GM19025 (cell line): ENCODE results near the gene KRTAP12-2.
"Not testable (repeated sequence)": the region's sequence is repeated elsewhere in the genome, so short reads cannot be mapped to it uniquely, and the experiment has no call there.

Experiments used
- ATAC-seq: cut with Tn5 transposase; IDR thresholded peaks from one replicate; pipeline ENCODE4 v1.9.1; 2021; ENCODE audit warnings: mild to moderate bottlenecking, low read depth, moderate library complexity; ENCODE audit not compliant: unreplicated experiment

KRTAP12-2 gene

GRCh38 chr21:44702973-44703730 lies 36.4 kb upstream of the KRTAP12-2 start:
- ATAC-seq = no peak

- ATAC-seq = no peak
Measured at GRCh38 chr21:44702111-44702972, 35.6 kb upstream of the KRTAP12-2 start.

GRCh38 chr21:44701541-44701940 lies 34.8 kb upstream of the KRTAP12-2 start:
- no peak for ATAC-seq

GRCh38 chr21:44701023-44701400 lies 34.3 kb upstream of the KRTAP12-2 start:
- ATAC-seq = no peak

GRCh38 chr21:44700101-44701022 lies 33.6 kb upstream of the KRTAP12-2 start:
- ATAC-seq = no peak

- ATAC-seq = no peak
Measured at GRCh38 chr21:44699502-44700001, 32.8 kb upstream of the KRTAP12-2 start.

GRCh38 chr21:44697811-44698734 lies 31.3 kb upstream of the KRTAP12-2 start:
- no peak for ATAC-seq

GRCh38 chr21:44697172-44697810 lies 30.6 kb upstream of the KRTAP12-2 start, which contains the start of gene KRTAP10-12:
KRTAP10-12 (plus strand) TSS chr21:44697172; CDS start chr21:44697202, 30 bp downstream.
- ATAC-seq = not testable (repeated sequence)

GRCh38 chr21:44696572-44696971 lies 29.8 kb upstream of the KRTAP12-2 start:
- no peak for ATAC-seq

- no peak for ATAC-seq
Measured at GRCh38 chr21:44695641-44696040, 28.9 kb upstream of the KRTAP12-2 start.

- ATAC-seq = no peak
Measured at GRCh38 chr21:44695184-44695583, 28.5 kb upstream of the KRTAP12-2 start.

- ATAC-seq = no peak
Measured at GRCh38 chr21:44694776-44695175, 28.0 kb upstream of the KRTAP12-2 start.

- ATAC-seq = no peak
Measured at GRCh38 chr21:44692798-44693512, 26.2 kb upstream of the KRTAP12-2 start.

- ATAC-seq = no peak
Measured at GRCh38 chr21:44691686-44692085, 25.0 kb upstream of the KRTAP12-2 start.

- ATAC-seq = not testable (repeated sequence)
Measured at GRCh38 chr21:44689740-44690139, 23.0 kb upstream of the KRTAP12-2 start.

- no peak for ATAC-seq
Measured at GRCh38 chr21:44687671-44688070, 20.9 kb upstream of the KRTAP12-2 start.

GRCh38 chr21:44686843-44687561 lies 20.3 kb upstream of the KRTAP12-2 start:
- ATAC-seq = no peak
